Measurements from ENCODE around the gene FGD5. TPM values are rescaled to one million over a fixed set of nuclear protein-coding genes. Genes with fewer than 3 reads are reported as not detected.

FGD5 gene
- total RNA-seq, 1 donor from 2014 or later, result 294 TPM

GRCh38 chr3:14946236-14946635, 127.5 kb downstream of the FGD5 start:
- peaks cover 21% of the 10 kb centered on the region for H3K36me3 Mint-ChIP-seq (ENCODE audit: low read depth, unreplicated experiment)
- no peak for TF ChIP-seq CTCF (IDR thresholded peaks at IDR 0.05; ENCODE audit: unreplicated experiment)
- peak overlapping the region; percentile 3 for H3K27ac Mint-ChIP-seq (ENCODE audit: unreplicated experiment)
- H3K27me3 Mint-ChIP-seq (ENCODE audit: unreplicated experiment), result peaks cover 18% of the 10 kb centered on the region
- peaks cover 52% of the 10 kb centered on the region for H3K4me1 Mint-ChIP-seq (ENCODE audit: unreplicated experiment)
- DNase-seq (ENCODE audit: low spot score), result no peak
- peak overlapping the region; percentile 95 for H3K4me3 Mint-ChIP-seq (ENCODE audit: unreplicated experiment)
- H3K9me3 Mint-ChIP-seq (ENCODE audit: unreplicated experiment), result no peaks in the 10 kb centered on the region

- Mint-ChIP-seq H3K4me1 (ENCODE audit: unreplicated experiment) (peaks cover 47% of the 10 kb centered on the region), H3K27ac (ENCODE audit: unreplicated experiment) (peak overlapping the region; percentile 81), H3K27me3 (ENCODE audit: unreplicated experiment) (peaks cover 14% of the 10 kb centered on the region), H3K36me3 (ENCODE audit: low read depth, unreplicated experiment) (peaks cover 18% of the 10 kb centered on the region), H3K9me3 (ENCODE audit: unreplicated experiment) (no peaks in the 10 kb centered on the region), H3K4me3 (ENCODE audit: unreplicated experiment) (peak overlapping the region; percentile 95)
- TF ChIP-seq CTCF (IDR thresholded peaks at IDR 0.05; ENCODE audit: unreplicated experiment), result no peak
- no peak for DNase-seq (ENCODE audit: low spot score)
These were observed 128.0 kb downstream of the FGD5 start for GRCh38 chr3:14946739-14947099.

- DNase-seq (ENCODE audit: low spot score), result peak; percentile 86
- TF ChIP-seq CTCF (IDR thresholded peaks at IDR 0.05; ENCODE audit: unreplicated experiment), result no peak
- H3K4me3 Mint-ChIP-seq (ENCODE audit: unreplicated experiment), result peak within 1 kb of the TSS; percentile 95
- H3K4me1 Mint-ChIP-seq (ENCODE audit: unreplicated experiment), result peaks cover 43% of the 10 kb centered on the region
- peak within 1 kb of the TSS; percentile 95 for H3K27ac Mint-ChIP-seq (ENCODE audit: unreplicated experiment)
- H3K36me3 Mint-ChIP-seq (ENCODE audit: low read depth, unreplicated experiment), result peaks cover 17% of the 10 kb centered on the region
- H3K27me3 Mint-ChIP-seq (ENCODE audit: unreplicated experiment), result peaks cover 14% of the 10 kb centered on the region
- no peaks in the 10 kb centered on the region for H3K9me3 Mint-ChIP-seq (ENCODE audit: unreplicated experiment)
These were observed 128.5 kb downstream of the FGD5 start, which contains the start of gene NR2C2 for GRCh38 chr3:14947100-14947885. Gene NR2C2 (plus strand): TSS chr3:14947583. CDS start chr3:15003915, 56,332 bp downstream.

- peaks cover 15% of the 10 kb centered on the region for H3K36me3 Mint-ChIP-seq (ENCODE audit: low read depth, unreplicated experiment)
- peaks cover 14% of the 10 kb centered on the region for H3K27me3 Mint-ChIP-seq (ENCODE audit: unreplicated experiment)
These were observed 129.3 kb downstream of the FGD5 start for GRCh38 chr3:14947886-14948608.

More at GRCh38 chr3:14947886-14948608, 129.3 kb downstream of the FGD5 start:
- H3K4me1 Mint-ChIP-seq (ENCODE audit: unreplicated experiment), result peaks cover 43% of the 10 kb centered on the region
- H3K9me3 Mint-ChIP-seq (ENCODE audit: unreplicated experiment), result no peaks in the 10 kb centered on the region
- peak; percentile 94 for DNase-seq (ENCODE audit: low spot score)
- H3K27ac Mint-ChIP-seq (ENCODE audit: unreplicated experiment), result peak overlapping the region; percentile 95
- TF ChIP-seq CTCF (IDR thresholded peaks at IDR 0.05; ENCODE audit: unreplicated experiment), result no peak
- H3K4me3 Mint-ChIP-seq (ENCODE audit: unreplicated experiment), result peak overlapping the region; percentile 91

Measured in endothelial cell (in vitro differentiated cells).